ENCODE results near the gene WDR82.

- TF ChIP-seq CTCF (IDR thresholded peaks at IDR 0.05; ENCODE audit: borderline replicate concordance, extremely low read depth, low read length, poor library complexity, severe bottlenecking) (no peak), EZH2 (IDR thresholded peaks at IDR 0.05; ENCODE audit: borderline replicate concordance, low read depth, low read length, severe bottlenecking) (no peak)
Measured at GRCh38 chr3:52302426-52303145, 24.1 kb upstream of the WDR82 start.

Data from DND-41 (cell line).